ENCODE data around the gene RNF112. TPM values are rescaled to one million over a fixed set of nuclear protein-coding genes. Genes with fewer than 3 reads are reported as not detected.

RNF112 gene
- polyA plus RNA-seq, 3 donors = 0.57 TPM; not detected in 2

- Mint-ChIP-seq H3K36me3 (peaks cover 10 to 19% of the 10 kb centered on the region in 2 donors), H3K4me1 (peaks cover 56% of the 10 kb centered on the region), H3K4me3 (no peak overlapping the region), H3K9me3 (peaks cover 0 to 5% (median 0%) of the 10 kb centered on the region in 7 donors), H3K27ac (no peak overlapping the region), H3K27me3 (ENCODE audit: low read depth in 3 of 3) (peaks cover 3 to 11% (median 5%) of the 10 kb centered on the region in 3 donors)
- 100% methylated on average over 1 of the region's 5 CpGs for WGBS (ENCODE audit: insufficient coverage)
- H3K79me2 ChIP-seq (ENCODE audit: insufficient read depth, low read length) = peaks cover 12% of the 10 kb centered on the region
- H3K4me2 ChIP-seq (replicated peaks; ENCODE audit: extremely low read depth, low read length, poor library complexity, severe bottlenecking) = no peak overlapping the region
- no peaks in the 10 kb centered on the region for H3K36me3 ChIP-seq (replicated peaks in 1 of 2; ENCODE audit: control insufficient read depth in 1 of 2, insufficient read depth in 2 of 2, low read length in 2 of 2)
- H2AFZ ChIP-seq (ENCODE audit: insufficient read depth, low read depth, low read length, poor library complexity, severe bottlenecking) = no peak overlapping the region
- no peak overlapping the region for H3K4me3 ChIP-seq (replicated peaks in 1 of 3; ENCODE audit: low read depth in 2 of 3, low read length in 3 of 3)
- TF ChIP-seq, protein P1, sequence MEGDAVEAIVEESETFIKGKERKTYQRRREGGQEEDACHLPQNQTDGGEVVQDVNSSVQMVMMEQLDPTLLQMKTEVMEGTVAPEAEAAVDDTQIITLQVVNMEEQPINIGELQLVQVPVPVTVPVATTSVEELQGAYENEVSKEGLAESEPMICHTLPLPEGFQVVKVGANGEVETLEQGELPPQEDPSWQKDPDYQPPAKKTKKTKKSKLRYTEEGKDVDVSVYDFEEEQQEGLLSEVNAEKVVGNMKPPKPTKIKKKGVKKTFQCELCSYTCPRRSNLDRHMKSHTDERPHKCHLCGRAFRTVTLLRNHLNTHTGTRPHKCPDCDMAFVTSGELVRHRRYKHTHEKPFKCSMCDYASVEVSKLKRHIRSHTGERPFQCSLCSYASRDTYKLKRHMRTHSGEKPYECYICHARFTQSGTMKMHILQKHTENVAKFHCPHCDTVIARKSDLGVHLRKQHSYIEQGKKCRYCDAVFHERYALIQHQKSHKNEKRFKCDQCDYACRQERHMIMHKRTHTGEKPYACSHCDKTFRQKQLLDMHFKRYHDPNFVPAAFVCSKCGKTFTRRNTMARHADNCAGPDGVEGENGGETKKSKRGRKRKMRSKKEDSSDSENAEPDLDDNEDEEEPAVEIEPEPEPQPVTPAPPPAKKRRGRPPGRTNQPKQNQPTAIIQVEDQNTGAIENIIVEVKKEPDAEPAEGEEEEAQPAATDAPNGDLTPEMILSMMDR (IDR thresholded peaks at IDR 0.05) = no peak
- peaks cover 58 to 63% of the 10 kb centered on the region in 2 donors for H3K4me1 ChIP-seq (ENCODE audit: control insufficient read depth in 1 of 2, insufficient read depth in 2 of 2, low read length in 2 of 2)
- no peaks in the 10 kb centered on the region for H3K9me3 ChIP-seq (replicated peaks in 1 of 2; ENCODE audit: control insufficient read depth in 1 of 2, insufficient read depth in 1 of 2, low read length in 2 of 2)
- no peaks in the 10 kb centered on the region for H4K20me1 ChIP-seq (ENCODE audit: insufficient read depth, low read length)
- no peak overlapping the region for H3K9ac ChIP-seq (ENCODE audit: insufficient read depth, low read length, poor library complexity, severe bottlenecking)
- no peak overlapping the region for H3K27ac ChIP-seq (ENCODE audit: low read depth in 1 of 2, low read length in 2 of 2)
- H3K27me3 ChIP-seq (ENCODE audit: control insufficient read depth in 2 of 2, insufficient read depth in 2 of 2, low read length in 2 of 2) = no peaks in the 10 kb centered on the region
- no peak for DNase-seq
- intact Hi-C loops (cut with micrococcal nuclease) = no loop called here
These were observed 36.9 kb upstream of the RNF112 start for GRCh38 chr17:19374136-19374535.

GRCh38 chr17:19375732-19376131 is 35.3 kb upstream of the RNF112 start:
- Mint-ChIP-seq H3K27ac (no peak overlapping the region), H3K4me3 (no peak overlapping the region), H3K4me1 (peaks cover 48% of the 10 kb centered on the region), H3K9me3 (peaks cover 0 to 5% (median 0%) of the 10 kb centered on the region in 7 donors), H3K27me3 (ENCODE audit: low read depth in 3 of 3) (peaks cover 3 to 10% (median 5%) of the 10 kb centered on the region in 3 donors), H3K36me3 (peaks cover 26 to 32% of the 10 kb centered on the region in 2 donors)
- H3K79me2 ChIP-seq (ENCODE audit: insufficient read depth, low read length) = peaks cover 27% of the 10 kb centered on the region
- WGBS (ENCODE audit: insufficient coverage) = 100% methylated on average over 1 of the region's 1 CpG
- no peak overlapping the region for H3K4me3 ChIP-seq (replicated peaks in 1 of 3; ENCODE audit: low read depth in 2 of 3, low read length in 3 of 3)
- TF ChIP-seq, protein P1 (IDR thresholded peaks at IDR 0.05) = no peak
- H3K4me2 ChIP-seq (replicated peaks; ENCODE audit: extremely low read depth, low read length, poor library complexity, severe bottlenecking) = no peak overlapping the region
- H3K27ac ChIP-seq (ENCODE audit: low read depth in 1 of 2, low read length in 2 of 2) = no peak overlapping the region
- no peak overlapping the region for H3K9ac ChIP-seq (ENCODE audit: insufficient read depth, low read length, poor library complexity, severe bottlenecking)
- peaks cover 12 to 16% of the 10 kb centered on the region in 2 donors for H3K36me3 ChIP-seq (replicated peaks in 1 of 2; ENCODE audit: control insufficient read depth in 1 of 2, insufficient read depth in 2 of 2, low read length in 2 of 2)
- H3K4me1 ChIP-seq (ENCODE audit: control insufficient read depth in 1 of 2, insufficient read depth in 2 of 2, low read length in 2 of 2) = peaks cover 49 to 55% of the 10 kb centered on the region in 2 donors
- no peaks in the 10 kb centered on the region for H3K27me3 ChIP-seq (ENCODE audit: control insufficient read depth in 2 of 2, insufficient read depth in 2 of 2, low read length in 2 of 2)
- no peak overlapping the region for H2AFZ ChIP-seq (ENCODE audit: insufficient read depth, low read depth, low read length, poor library complexity, severe bottlenecking)
- no peaks in the 10 kb centered on the region for H3K9me3 ChIP-seq (replicated peaks in 1 of 2; ENCODE audit: control insufficient read depth in 1 of 2, insufficient read depth in 1 of 2, low read length in 2 of 2)
- no peaks in the 10 kb centered on the region for H4K20me1 ChIP-seq (ENCODE audit: insufficient read depth, low read length)
- DNase-seq = no peak
- intact Hi-C loops (cut with micrococcal nuclease) = no loop called here
